OCI-LY1 (cell line): ENCODE measurements around the gene KAT6B.
"Not testable (repeated sequence)": the region's sequence is repeated elsewhere in the genome, so short reads cannot be mapped to it uniquely, and the experiment has no call there.

Experiments
- H2AFZ ChIP-seq: fragments of 200-600 bp; sonication (generic), shearing (Covaris generic); 2 replicates; pipeline ENCODE4 v1.6.0; 2014; ENCODE audit warnings: antibody characterized with exemption, mild to moderate bottlenecking, low read length
- H3F3A ChIP-seq: fragments of 200-600 bp; sonication (generic), shearing (Covaris generic); 2 replicates; pipeline ENCODE4 v1.6.0; 2014; ENCODE audit warnings: mild to moderate bottlenecking, antibody characterized with exemption, low read length, moderate library complexity; ENCODE audit not compliant: insufficient read depth
- H3K27ac ChIP-seq: fragments of 200-600 bp; sonication (generic); 2 replicates; pipeline ENCODE4 v1.5.1; 2014; ENCODE audit warnings: low read length, mixed run types, mild to moderate bottlenecking, low read depth; ENCODE audit not compliant: poor library complexity, severe bottlenecking
- H3K27me3 ChIP-seq: fragments of 200-600 bp; sonication (generic); 2 replicates; pipeline ENCODE4 v1.6.0; 2014; ENCODE audit warnings: antibody characterized with exemption, mild to moderate bottlenecking, low read length, moderate library complexity; ENCODE audit not compliant: insufficient read depth
- H3K36me3 ChIP-seq: fragments of 200-600 bp; sonication (generic); 2 replicates; pipeline ENCODE4 v1.6.1; 2014; ENCODE audit warnings: mild to moderate bottlenecking, antibody characterized with exemption, low read length, moderate library complexity, mixed read lengths; ENCODE audit not compliant: insufficient read depth
- H3K4me1 ChIP-seq: fragments of 200-600 bp; sonication (generic); 2 replicates; pipeline ENCODE4 v1.5.1; 2014; ENCODE audit warnings: mild to moderate bottlenecking, low read length, moderate library complexity; ENCODE audit not compliant: insufficient read depth, severe bottlenecking
- H3K4me2 ChIP-seq: fragments of 200-600 bp; sonication (generic), shearing (Covaris generic); 2 replicates; pipeline ENCODE4 v1.6.1; 2014; ENCODE audit warnings: low read length
- H3K4me3 ChIP-seq: fragments of 200-600 bp; sonication (generic); 2 replicates; pipeline ENCODE4 v1.5.1; 2014; ENCODE audit warnings: low read length, low read depth, mild to moderate bottlenecking, mixed read lengths; ENCODE audit not compliant: poor library complexity, severe bottlenecking
- H3K79me2 ChIP-seq: fragments of 200-600 bp; shearing (Covaris generic); 2 replicates; pipeline ENCODE4 v1.6.1; 2016; ENCODE audit warnings: mixed run types, low read length, mixed read lengths; ENCODE audit not compliant: insufficient read depth
- H3K9ac ChIP-seq: fragments of 200-600 bp; sonication (generic), shearing (Covaris generic); 2 replicates; pipeline ENCODE4 v1.6.1; 2014; ENCODE audit warnings: mild to moderate bottlenecking, low read length, mixed read lengths
- H3K9me2 ChIP-seq: fragments of 200-600 bp; sonication (generic), shearing (Covaris generic); 2 replicates; pipeline ENCODE4 v1.6.1; 2014; ENCODE audit warnings: low read depth, mild to moderate bottlenecking, low read length, mixed read lengths
- H3K9me3 ChIP-seq: fragments of 200-600 bp; shearing (Covaris generic); 2 replicates; pipeline ENCODE4 v1.6.1; 2014; ENCODE audit warnings: low read length, mixed read lengths
- H4K20me1 ChIP-seq: fragments of 200-600 bp; sonication (generic), shearing (Covaris generic); 2 replicates; pipeline ENCODE4 v1.6.0; 2016; ENCODE audit warnings: mild to moderate bottlenecking, low read length; ENCODE audit not compliant: insufficient read depth
- CTCF ChIP-seq: fragments of 200-600 bp; sonication (generic), shearing (Covaris generic); IDR thresholded peaks from 2 replicates; pipeline ENCODE4 v1.5.1; 2017; ENCODE audit warnings: mild to moderate bottlenecking, antibody characterized with exemption, low read length, moderate library complexity, mixed read lengths
- EZH2 ChIP-seq: fragments of 200-600 bp; sonication (generic), shearing (Covaris generic); IDR thresholded peaks from 2 replicates; pipeline ENCODE4 v1.8.0; 2017; ENCODE audit warnings: borderline replicate concordance, mixed run types, mild to moderate bottlenecking, antibody characterized with exemption, low read length, moderate library complexity, mixed read lengths

KAT6B gene

GRCh38 chr10:74792726-74793125, 33.7 kb upstream of the KAT6B start:
- Histone ChIP-seq H3K27me3 (no peaks in the 10 kb centered on the region), H2AFZ (no peak overlapping the region), H3F3A (peaks cover 7% of the 10 kb centered on the region), H3K79me2 (no peaks in the 10 kb centered on the region), H3K9me2 (no peaks in the 10 kb centered on the region), H3K4me3 (no peak overlapping the region), H3K4me1 (peaks cover 26% of the 10 kb centered on the region), H3K27ac (no peak overlapping the region), H3K9ac (no peak overlapping the region), H4K20me1 (no peaks in the 10 kb centered on the region), H3K9me3 (no peaks in the 10 kb centered on the region), H3K36me3 (no peaks in the 10 kb centered on the region), H3K4me2 (no peak overlapping the region)
- TF ChIP-seq CTCF (no peak), EZH2 (no peak)

DNA sequence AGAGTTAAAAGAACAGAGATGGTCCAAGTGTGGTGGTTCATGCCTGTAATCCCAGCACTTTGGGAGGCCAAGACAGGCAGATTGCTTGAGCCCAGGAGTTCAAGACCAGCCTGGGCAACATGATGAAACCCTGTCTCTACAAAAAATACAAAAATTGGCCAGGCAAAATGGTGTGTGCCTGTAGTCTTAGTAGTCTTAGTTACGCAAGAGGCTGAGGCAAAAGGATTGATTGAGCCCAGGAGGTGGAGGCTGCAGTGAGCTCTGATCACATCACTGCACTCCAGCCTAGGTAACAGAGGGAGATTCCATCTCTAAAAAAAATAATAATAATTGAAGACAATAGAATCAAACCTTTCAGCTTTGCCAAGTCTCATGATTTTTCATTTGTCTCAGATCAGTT, 33.2 kb upstream of the KAT6B start:
- H3K4me2 ChIP-seq, H3F3A ChIP-seq, H4K20me1 ChIP-seq, H3K4me3 ChIP-seq, H2AFZ ChIP-seq, H3K27me3 ChIP-seq, H3K36me3 ChIP-seq, H3K9me3 ChIP-seq, H3K79me2 ChIP-seq, H3K9me2 ChIP-seq, H3K9ac ChIP-seq: not testable (repeated sequence)
- peaks cover 27% of the 10 kb centered on the region for H3K4me1 ChIP-seq
- H3K27ac ChIP-seq = peak overlapping the region; percentile 31

GRCh38 chr10:74794531-74794930, 31.9 kb upstream of the KAT6B start:
- peaks cover 7% of the 10 kb centered on the region for H3F3A ChIP-seq
- no peaks in the 10 kb centered on the region for H3K36me3 ChIP-seq
- H3K9ac ChIP-seq = no peak overlapping the region
- H2AFZ ChIP-seq = no peak overlapping the region
- TF ChIP-seq CTCF (no peak), EZH2 (no peak)
- no peak overlapping the region for H3K4me2 ChIP-seq
- H3K4me3 ChIP-seq = no peak overlapping the region
- H3K9me2 ChIP-seq = no peaks in the 10 kb centered on the region
- no peaks in the 10 kb centered on the region for H3K27me3 ChIP-seq
- H3K4me1 ChIP-seq = peaks cover 27% of the 10 kb centered on the region
- H3K27ac ChIP-seq = peak overlapping the region; percentile 85
- no peaks in the 10 kb centered on the region; the same call in 1 of the 2 replicates for H3K9me3 ChIP-seq
- no peaks in the 10 kb centered on the region for H3K79me2 ChIP-seq
- H4K20me1 ChIP-seq = no peaks in the 10 kb centered on the region

GRCh38 chr10:74797550-74797949, 28.9 kb upstream of the KAT6B start:
- Histone ChIP-seq H3K27me3 (no peaks in the 10 kb centered on the region), H3K36me3 (no peaks in the 10 kb centered on the region), H3K9ac (no peak overlapping the region), H3K4me2 (no peak overlapping the region; the same call in 1 of the 2 replicates), H3K4me3 (no peak overlapping the region), H2AFZ (no peak overlapping the region), H3F3A (peaks cover 7% of the 10 kb centered on the region), H3K79me2 (no peaks in the 10 kb centered on the region), H4K20me1 (no peaks in the 10 kb centered on the region), H3K27ac (peak overlapping the region; percentile 85), H3K4me1 (peaks cover 27% of the 10 kb centered on the region), H3K9me2 (no peaks in the 10 kb centered on the region), H3K9me3 (no peaks in the 10 kb centered on the region; the same call in 1 of the 2 replicates)
- TF ChIP-seq EZH2 (no peak), CTCF (no peak)
